ENCODE results near the gene RPRD1A.
"Not testable (repeated sequence)": the region's sequence is repeated elsewhere in the genome, so short reads cannot be mapped to it uniquely, and the experiment has no call there.

RPRD1A gene

DNA sequence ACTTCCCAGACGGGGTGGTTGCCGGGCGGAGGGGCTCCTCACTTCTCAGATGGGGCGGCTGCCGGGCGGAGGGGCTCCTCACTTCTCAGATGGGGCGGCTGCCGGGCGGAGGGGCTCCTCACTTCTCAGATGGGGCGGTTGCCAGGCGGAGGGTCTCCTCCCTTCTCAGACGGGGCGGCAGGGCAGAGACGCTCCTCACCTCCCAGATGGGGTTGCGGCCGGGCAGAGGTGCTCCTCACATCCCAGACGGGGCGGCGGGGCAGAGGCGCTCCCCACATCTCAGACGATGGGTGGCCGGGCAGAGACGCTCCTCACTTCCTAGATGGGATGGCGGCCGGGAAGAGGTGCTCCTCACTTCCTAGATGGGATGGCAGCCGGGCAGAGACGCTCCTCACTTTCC, 10.4 kb upstream of the RPRD1A start:
- not testable (repeated sequence) for DNase-seq

DNA sequence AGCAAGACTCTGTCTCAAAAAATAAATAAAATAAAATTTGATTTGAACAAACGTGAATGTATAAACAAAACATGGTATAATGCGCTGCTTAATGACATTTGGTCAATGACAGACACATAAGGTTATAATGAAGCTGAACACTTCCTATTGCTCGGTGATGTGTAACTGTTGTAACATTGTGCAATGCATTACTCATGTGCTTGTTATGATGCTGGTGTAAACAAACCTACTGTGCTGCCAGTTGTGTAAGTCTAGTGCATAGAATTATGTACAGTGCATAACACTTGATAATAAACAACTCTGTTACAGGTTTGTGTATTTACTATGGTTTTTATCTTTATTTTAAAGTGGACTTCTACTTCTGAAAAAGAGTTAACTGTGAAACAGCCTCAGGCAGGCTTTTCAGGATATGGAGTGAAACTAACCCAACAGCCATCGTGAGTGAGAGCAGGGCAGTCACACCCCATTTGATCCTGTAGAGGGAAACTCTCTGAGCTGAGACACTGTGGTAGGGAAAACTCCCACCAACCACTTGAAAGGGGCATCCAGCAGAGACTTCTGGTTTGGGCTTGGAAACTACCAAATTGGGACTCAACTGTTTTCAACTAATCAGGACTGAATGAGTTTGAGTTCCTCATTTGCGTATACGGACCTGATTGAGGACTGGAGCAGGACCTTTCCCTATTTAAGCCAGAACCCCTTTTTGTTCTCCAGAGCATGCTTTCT, 8.7 kb upstream of the RPRD1A start:
- no peak for DNase-seq

DNA sequence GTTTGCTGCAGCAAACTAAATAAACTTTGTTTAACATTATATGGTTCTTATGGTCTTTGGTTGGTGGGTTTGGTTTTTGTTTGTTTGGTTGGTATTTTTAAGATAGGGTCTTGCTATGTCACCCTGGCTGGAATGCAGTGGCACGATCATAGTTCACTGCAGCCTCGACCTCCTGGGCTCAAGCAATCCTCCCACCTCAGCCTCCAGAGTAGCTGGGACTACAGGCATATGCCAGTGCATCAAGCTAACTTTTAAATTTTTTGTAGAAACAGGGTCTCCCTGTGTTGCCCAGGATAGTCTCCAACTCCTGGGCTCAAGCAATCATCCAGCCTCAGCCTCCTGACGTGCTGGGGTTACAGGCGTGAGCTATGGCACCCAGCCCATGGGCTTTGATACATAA, 7.1 kb upstream of the RPRD1A start:
- DNase-seq, result no peak

DNA sequence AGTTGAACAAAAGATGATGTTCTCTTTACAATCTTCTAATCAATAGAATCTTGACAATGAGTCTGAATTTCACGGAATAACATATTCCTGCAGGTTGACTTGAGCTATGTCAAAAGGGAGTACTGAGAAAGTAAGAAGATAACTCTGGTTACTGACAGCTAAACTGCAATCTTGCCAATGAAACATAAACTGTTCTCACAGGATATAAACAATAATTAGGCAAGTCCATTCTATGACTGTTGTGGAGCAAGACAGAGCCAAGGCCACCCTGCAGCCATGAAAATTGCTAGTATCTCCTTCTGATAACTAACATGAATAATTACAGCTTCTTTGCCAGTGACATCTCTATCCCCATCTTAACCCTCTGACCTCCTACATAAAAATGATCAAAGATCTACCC, 6.3 kb upstream of the RPRD1A start:
- DNase-seq, result no peak

DNA sequence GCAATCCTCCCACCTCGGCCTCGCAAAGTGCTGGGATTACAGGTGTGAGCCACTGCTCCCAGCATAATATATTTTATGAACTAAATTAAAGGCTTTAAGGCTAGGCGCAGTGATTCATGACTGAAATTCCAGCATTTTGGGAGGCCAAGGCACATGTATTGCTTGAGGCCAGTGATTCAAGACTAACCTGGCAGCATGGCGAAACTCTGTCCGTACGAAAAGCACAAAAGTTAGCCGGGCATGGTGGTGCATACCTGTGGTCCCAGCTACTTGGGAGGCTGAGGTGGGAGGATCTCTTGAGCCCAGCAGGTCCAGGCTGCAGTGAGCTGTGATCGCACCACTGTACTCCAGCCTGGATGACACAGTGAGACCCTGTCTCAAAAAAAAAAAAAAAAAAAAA, 5.0 kb upstream of the RPRD1A start:
- DNase-seq, result not testable (repeated sequence)

DNA sequence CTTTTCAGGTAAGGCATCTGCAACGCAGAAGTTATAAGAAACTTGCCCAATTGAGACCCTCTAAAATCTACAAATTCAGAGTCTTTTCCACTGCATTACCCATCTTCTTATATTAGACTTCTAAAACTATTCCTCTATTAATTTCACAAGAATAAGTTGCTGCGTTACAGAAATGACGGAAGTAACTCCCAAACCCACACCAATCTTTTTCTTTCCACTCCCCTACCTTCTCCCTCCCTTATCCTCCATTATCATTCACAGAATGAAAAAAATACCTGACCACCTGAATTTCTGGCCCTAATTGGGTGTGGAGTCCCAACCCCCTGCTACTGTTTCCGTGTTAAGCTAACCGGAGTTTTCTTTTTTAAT, 689 bp downstream of the RPRD1A start:
- DNase-seq, result no peak

DNA sequence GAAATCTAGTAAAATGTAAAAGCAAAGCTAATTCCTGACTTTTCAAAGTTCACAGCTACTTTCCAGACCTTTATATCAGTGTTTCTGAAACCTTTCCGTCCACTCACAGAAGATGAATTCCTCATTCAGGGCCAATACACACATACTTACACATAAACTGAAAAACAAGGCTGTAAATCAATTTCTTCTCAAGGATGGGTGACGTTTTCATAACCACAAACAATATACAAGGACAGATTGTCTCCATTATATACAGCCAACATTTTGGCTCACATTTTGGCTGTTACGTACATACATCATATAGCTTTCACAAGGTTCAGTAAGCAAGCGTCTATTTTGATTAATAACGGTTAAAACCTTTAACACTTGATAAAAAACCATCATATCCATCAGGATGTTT, 1.4 kb downstream of the RPRD1A start:
- no peak for DNase-seq

DNA sequence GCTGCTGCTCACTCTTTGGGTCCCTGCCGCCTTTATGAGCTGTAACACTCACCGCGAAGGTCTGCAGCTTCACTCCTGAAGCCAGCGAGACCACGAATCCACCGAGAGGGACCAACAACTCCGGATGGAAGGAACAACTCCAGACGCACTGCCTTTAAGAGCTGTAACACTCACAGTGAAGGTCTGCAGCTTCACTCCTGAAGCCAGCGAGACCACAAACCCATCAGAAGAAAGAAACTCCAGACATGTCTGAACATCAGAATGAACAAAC, 2.6 kb downstream of the RPRD1A start:
- DNase-seq, result not testable (repeated sequence)

DNA sequence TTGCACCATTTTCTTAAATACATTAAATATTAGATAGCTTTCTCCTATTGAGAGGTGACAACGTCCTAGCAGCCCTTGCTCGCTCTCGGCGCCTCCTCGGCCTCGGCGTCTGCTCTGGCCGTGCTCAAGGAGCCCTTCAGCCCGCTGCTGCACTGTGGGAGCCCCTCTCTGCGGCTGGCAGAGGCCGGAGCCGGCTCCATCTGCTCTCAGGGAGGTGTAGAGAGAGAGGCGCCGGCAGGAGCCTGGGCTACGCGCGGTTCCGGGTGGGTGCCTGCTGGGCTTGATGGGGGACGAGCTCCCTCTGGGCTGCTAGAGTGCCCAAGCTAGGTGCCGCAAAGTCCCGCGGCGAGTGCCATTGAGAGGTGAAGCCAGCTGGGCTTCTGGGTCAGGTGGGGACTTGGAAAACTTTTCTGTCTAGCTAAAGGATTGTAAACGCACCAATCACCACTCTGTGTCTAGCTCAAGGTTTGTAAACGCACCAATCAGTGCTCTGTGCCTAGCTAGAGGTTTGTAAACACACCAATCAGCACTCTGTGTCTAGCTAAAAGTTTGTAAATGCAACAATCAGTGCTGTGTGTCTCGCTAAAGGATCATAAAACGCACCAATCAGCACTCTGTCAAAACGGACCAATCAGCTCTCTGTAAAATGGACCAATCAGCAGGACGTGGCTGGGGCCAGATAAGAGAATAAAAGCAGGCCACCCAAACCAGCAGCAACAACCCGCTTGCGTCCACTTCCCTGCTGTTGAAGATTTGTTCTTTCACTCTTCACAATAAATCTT, 3.1 kb downstream of the RPRD1A start:
- no peak for DNase-seq

DNA sequence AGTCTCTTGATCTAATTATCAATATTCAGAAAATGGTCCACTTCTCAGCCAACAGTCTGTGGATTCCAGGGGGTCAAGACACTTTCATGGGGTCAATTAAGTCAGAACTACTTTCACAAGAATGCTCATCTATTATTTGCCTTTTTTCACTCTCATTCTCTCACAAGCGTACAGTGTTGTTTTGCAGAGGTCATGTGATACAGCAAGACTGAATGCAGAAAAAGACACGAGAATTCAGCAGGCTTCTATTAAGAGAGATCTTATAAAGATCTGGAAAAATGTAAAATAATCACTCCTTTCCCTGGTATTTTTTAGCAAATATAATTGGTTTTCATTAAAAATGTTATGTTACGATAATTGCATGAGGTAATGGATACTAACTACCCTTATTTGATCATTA, 8.7 kb downstream of the RPRD1A start:
- DNase-seq, result no peak

DNA sequence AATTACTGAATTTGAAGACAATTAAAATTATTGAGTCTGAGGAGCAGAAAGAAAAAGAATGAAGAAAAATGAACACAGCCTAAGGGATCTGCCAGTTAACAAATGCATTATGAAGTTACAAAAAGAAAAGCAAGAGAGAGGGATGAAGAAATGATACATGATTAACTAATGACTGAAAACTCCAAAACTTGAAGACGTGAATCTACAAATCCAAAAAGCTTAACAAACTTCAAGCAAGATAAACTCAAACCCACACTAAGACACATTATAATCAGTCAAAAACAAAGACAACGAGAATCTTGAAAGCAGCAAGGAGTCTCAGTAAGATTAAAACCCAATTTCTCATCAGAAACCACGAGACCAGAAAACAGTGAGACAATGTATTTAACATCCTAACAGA, 15.6 kb downstream of the RPRD1A start:
- no peak for DNase-seq

DNA sequence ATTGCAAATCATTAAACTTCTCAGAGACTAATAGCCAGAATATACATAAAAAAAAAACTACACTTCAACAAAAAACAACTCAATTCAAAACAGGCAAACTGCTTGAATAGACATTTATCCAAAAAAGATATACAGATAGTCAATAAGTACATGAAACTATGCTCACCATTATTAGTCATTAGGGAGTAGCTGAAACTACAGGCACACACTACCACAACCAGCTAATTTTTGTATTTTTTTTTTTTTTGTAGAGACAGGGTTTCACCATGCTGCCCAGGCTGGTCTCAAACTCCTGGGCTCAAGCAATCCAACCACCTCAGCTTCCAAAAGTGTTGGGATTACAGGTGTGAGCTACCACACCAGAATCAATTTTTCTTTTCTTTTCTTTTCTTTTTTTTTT, 16.9 kb downstream of the RPRD1A start:
- DNase-seq, result no peak

DNA sequence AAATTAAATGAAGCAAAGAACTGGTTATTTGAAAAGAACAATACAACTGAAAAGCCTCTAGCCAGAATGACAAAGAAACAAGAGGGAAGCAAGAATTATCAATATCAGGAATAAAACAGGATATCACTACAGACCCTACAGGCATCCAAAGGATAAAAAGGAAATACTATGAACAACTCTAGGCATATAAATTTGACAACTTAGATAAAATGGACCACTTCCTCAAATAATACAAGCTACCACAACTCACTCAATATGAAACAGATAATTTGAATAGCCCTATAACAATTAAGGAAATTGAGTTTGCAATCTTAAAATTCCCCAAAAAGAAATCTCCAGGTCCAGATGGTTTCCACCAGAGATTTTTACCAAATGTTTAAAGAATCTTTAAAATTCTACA, 19.8 kb downstream of the RPRD1A start:
- DNase-seq, result no peak

DNA sequence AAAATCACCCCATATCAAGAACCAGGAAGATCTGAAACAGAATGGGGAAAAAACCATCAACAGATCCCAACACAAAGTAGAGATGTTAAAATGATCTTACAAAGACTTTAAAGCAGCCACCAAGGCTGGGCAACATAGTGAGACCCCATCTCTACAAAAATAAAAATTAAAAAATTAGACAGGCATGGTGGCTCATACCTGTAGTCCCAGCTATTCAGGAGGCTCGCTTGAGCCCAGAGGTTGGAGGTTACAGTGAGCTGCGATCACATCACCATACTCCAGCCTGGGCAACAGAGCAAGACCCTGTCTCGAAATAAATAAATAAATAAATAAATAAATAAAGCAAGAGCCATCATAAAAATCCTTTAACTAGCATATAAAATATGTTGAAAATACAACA, 20.5 kb downstream of the RPRD1A start:
- DNase-seq, result no peak

DNA sequence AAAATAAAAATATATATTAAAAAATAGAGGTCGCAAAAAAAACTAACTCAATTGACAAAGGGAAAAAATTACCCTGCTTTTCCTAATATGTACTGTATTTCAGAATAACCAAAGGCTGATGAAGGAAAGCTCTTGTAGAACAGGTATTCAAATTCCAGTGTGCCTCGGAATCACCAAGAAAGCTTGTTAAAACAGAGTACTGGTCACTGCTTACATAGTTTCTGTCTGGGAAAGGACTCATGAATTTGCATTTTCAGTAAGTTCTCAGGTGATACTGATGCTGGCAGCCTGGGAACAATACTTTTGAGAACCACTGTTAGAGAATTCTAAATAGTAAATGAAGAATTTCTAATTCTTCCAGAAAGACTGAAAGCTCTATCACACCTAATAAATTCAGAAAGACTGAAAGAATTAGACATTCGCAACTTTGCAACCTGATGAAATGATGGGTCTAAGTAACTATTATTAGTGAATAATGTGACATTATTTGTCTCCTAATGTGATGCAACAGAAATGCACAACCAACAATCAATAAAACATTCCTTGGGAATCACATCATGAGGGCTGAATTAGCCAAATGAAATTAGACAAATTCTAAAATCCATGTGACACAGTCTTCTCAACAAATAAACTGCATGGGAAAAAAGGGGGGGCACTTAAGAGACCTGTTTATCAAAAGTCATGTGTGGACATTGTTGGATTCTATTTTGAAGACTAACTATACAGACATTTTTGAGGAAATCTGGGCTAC, 21.9 kb downstream of the RPRD1A start:
- no peak for DNase-seq

DNA sequence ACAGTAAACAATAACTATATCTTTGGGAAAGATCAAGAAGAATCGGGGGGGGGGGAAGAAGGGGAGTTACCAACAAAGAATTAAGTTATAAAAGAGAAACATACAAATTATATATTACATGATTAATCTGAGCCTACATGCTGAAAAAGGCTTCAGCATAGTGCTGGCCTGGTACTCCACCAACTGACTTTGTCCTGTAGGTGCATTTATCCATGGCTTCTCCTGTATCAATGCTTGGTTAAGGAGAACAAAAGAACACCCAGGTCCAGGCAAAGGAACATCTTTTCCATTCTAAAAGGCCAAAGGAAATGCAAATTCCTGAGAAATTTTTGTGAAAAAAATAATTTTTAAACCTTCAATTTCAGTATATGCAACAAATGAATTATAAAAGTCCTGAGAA, 24.2 kb downstream of the RPRD1A start:
- DNase-seq, result no peak

DNA sequence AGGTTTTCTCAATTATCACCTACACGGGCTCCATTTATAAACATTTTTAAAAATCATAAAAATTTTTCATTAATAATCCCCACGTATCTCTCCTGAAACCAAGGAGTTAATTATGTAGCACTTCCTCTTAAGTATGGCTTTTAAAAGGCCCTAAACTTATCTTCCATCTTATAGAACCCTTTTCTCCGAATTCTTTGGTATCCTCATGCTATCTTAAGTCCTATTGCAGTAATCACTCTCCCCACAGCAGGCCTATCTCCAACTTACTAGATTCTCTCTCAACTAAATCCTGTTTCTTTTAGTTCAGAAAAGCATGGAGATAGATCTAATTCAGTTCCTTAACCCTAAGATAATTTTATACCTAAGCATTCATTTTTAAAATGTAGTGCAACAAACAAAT, 26.2 kb downstream of the RPRD1A start:
- no peak for DNase-seq

DNA sequence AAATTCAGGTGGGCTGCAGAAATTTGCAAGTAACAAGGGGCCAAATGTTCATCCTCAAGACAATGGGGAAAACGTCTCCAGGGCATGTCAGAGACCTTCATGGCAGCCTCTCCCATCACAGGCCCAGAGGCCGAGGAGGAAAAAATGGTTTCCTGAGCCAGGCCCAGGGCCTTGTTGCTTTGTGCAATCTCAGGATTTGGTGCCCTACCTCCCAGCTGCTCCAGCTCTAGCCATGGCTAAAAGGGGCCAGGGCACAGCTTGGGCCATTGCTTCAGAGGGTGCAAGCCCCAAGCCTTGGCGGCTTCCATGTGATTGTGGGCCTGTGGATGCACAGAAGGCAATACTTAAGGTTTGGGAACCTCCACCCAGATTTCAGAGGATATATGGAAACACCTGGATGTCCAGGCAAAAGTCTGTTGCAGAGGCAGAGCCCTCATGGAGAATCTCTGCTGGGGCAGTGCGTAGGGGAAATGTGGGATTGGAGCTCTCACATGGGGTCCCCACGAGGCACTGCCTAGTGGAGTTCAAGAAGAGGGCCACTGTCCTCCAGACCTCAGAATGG, 29.2 kb downstream of the RPRD1A start:
- DNase-seq, result no peak

DNA sequence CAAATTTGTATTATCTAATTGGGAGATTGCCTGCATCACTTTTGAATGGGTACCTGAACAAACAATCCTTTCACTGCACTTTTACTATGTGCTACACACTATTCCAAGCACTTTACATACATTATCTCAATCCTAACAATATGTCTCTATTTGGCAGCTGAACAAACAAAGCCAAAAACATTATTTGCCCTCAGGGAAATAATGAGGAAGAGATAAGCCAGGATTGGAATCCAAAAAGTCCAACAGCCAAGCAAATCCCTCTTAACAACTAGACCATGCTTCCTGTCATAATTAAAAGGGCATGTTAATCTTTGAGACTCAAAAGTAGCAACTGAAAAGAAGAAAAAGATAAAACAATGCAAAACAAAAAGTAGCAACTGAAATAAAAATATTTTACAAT, 32.1 kb downstream of the RPRD1A start:
- DNase-seq, result no peak

DNA sequence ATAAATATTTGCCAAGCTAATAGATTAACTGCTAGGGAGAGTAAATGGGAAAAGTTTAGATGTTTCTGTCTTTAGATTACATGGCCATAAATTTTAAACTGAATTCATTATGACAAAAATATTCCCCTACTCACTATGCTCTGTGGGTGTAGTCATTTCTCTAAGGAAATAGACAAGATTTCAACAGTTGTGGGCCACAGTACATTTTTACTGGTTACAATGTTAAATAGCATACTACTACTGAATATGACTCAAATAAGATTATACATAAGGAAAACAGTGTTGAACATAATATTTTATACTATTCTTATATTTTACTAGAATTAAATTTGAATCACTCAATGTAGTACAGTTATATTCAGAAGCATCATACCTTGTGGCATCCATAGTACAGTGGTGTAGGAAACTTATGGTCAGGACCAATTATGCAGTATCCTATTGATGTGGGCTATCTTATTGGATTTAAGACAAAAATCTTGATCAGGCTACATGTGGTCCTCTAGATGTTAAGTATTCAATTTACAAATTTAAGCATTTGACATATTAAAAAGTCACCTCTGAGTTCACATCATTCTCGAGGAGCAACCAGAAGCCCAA, 33.0 kb downstream of the RPRD1A start:
- no peak for DNase-seq

DNA sequence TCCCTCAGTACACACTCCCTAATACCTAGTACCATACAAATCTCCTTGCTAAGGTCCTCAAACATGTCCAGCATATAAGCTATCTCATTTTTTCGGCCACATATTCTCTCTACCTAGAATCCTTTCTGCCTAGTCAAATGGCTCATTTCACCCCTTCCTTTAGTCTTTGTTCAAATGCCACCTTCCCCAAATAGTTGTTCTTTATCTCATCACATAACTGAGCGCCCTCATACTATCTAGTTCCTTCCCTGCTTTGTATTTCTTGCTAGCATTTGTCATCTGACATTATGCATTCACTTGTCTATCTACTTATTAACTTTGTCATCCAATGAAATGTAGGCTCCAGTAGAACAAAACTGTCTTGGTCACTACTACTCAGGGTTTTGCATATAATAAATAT, 35.5 kb downstream of the RPRD1A start:
- DNase-seq, result no peak

DNA sequence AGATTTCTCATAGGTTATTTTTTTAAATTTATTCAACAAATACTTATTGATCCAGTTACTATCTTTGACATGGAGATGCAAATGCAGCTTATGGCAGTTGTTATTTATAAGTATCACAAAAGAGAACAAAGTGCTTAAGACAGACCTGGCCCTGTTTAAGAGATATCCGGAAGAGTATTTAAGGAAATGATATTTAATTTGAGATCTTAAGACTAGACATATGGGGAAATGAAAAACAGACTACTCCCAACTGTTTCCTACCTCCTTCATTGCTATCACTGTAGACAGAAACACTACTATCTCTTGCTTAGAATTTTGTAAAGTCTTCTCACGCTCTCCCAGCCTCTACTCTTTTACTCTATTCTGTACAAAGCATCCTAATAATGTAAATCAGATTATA, 36.0 kb downstream of the RPRD1A start:
- DNase-seq, result no peak

DNA sequence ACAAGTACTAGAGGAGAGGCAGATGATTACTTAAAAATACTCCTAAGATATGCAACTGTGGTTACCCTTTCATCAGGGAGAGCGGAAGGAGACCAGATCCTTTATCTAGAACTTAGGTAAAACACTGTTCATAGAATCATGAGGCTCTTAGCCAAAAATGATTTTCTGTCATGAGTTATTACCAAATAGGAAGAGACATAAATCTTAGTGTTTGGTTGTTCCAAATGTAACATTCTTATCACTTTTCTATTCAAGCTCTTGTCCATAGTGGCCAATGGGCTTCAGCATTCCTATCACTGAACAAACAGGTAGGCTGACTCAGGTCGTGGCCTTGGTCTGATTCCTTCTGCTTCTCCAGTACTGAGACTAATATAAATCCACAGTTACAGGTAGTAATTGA, 38.5 kb downstream of the RPRD1A start:
- no peak for DNase-seq

DNA sequence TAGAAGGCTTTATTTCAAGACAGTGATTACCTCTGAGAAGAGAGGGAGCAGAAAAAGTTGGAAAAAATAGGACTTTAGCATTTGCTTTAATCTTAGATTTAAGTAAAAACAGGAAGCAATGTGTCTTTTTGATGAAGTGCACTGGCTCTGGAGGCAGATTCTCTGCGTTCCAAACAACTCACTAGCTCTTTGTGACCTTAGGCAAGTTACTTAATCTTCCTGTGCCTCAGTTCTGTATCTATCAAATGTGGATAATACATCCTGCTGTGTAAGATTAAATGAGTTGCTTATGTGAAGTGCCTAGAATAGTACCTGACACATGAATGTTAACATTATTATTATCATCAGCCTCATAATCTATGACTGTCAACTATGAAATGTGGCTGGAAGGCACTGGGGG, 42.3 kb downstream of the RPRD1A start:
- no peak for DNase-seq
